ENCODE measurements around the gene CPNE8.

CPNE8 gene

GRCh38 chr12:38610808-38611350 is 294.5 kb downstream of the CPNE8 start:
- no peak for DNase-seq

DNA sequence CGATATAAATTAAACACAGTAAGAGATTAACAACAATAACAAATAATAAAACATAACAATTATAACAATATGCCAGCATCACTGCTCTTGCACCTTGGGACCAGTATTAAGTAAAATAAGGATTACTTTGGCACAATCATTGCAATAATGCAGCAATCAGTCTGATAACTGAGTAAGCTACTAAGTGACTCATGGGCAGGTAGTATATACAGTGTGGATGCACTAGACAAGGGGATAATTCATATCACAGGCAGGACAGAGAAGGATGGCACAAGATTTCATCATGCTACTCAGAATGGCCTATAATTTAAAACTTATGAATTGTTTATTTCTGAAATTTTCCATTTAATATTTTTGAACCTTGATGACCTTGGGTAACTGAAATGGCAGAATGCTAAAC is 298.1 kb downstream of the CPNE8 start:
- no peak for DNase-seq

Data from amniotic stem cell (primary cell).